ENCODE results near the gene CEND1. TPM values are rescaled to one million over a fixed set of nuclear protein-coding genes. Genes with fewer than 3 reads are reported as not detected.
A peak's percentile ranks its signal among the peaks of the same experiment; 100 is the strongest.

CEND1 gene
- total and polyA plus RNA-seq, 2 of the 13 experiments (the other 11 are each of a cell fraction or from before 2014, with no cell fraction given) = not detected

DNA sequence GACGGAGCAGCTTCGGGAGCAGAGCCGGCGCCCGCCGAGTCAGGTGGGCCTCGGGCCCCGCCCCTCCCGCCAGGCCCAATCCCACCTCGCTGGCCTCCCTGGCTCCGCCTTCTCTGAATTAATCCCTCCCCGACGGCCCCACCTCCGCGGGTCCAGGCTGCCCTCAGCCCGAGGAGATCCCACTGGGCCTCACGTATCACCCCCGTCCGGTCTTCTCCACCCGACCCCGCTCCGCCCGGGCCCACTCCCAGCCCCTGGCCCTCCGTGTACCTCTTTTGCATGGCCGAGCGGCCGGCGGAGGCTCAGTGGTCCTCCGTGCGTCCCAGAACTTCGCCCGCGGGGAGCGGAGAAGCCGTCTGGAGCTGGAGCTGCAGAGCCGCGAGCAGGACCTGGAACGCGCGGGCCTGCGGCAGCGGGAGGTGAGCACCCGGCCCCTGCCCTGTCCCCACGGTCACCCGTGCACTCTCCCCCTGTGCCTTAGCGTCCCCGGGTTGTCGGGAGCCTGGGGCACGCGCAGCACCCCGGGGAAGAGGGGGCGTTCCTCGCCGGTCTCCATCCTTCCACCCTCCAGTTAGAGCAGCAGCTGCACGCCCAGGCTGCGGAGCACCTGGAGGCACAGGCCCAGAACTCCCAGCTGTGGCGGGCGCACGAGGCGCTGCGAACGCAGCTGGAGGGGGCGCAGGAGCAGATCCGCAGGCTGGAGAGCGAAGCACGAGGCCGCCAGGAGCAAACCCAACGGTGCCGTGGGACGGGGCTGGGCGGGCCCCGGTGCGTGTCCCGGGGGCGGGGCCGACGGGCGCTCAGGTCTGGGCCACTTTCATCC is 40.6 kb upstream of the CEND1 start (continued):
- TF ChIP-seq, protein P1, sequence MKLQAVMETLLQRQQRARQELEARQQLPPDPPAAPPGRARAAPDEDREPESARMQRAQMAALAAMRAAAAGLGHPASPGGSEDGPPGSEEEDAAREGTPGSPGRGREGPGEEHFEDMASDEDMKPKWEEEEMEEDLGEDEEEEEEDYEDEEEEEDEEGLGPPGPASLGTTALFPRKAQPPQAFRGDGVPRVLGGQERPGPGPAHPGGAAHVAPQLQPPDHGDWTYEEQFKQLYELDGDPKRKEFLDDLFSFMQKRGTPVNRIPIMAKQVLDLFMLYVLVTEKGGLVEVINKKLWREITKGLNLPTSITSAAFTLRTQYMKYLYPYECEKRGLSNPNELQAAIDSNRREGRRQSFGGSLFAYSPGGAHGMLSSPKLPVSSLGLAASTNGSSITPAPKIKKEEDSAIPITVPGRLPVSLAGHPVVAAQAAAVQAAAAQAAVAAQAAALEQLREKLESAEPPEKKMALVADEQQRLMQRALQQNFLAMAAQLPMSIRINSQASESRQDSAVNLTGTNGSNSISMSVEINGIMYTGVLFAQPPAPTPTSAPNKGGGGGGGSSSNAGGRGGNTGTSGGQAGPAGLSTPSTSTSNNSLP (IDR thresholded peaks at IDR 0.05; ENCODE audit: low read depth, low read length) = no peak
- TF ChIP-seq HNRNPLL (IDR thresholded peaks at IDR 0.05; ENCODE audit: low read depth, low read length, poor library complexity, severe bottlenecking) = peak; percentile 86
- TF ChIP-seq, protein P2, sequence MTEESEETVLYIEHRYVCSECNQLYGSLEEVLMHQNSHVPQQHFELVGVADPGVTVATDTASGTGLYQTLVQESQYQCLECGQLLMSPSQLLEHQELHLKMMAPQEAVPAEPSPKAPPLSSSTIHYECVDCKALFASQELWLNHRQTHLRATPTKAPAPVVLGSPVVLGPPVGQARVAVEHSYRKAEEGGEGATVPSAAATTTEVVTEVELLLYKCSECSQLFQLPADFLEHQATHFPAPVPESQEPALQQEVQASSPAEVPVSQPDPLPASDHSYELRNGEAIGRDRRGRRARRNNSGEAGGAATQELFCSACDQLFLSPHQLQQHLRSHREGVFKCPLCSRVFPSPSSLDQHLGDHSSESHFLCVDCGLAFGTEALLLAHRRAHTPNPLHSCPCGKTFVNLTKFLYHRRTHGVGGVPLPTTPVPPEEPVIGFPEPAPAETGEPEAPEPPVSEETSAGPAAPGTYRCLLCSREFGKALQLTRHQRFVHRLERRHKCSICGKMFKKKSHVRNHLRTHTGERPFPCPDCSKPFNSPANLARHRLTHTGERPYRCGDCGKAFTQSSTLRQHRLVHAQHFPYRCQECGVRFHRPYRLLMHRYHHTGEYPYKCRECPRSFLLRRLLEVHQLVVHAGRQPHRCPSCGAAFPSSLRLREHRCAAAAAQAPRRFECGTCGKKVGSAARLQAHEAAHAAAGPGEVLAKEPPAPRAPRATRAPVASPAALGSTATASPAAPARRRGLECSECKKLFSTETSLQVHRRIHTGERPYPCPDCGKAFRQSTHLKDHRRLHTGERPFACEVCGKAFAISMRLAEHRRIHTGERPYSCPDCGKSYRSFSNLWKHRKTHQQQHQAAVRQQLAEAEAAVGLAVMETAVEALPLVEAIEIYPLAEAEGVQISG (CRISPR knock-in tag; IDR thresholded peaks at IDR 0.05) = peak; percentile 31; the same call in 1 of the 2 replicates
- TF ChIP-seq ZNF335 (CRISPR knock-in tag; IDR thresholded peaks at IDR 0.05) = no peak
- TF ChIP-seq ZNF816 (CRISPR knock-in tag; IDR thresholded peaks at IDR 0.05; ENCODE audit: borderline replicate concordance) = no peak
- no peak for TF ChIP-seq ZNF674 (CRISPR knock-in tag; IDR thresholded peaks at IDR 0.05; ENCODE audit: low read depth)
- no peak for TF ChIP-seq MAFK (conservative IDR thresholded peaks at IDR 0.05 in 1 of 2, IDR thresholded peaks at IDR 0.05 in 1 of 2; ENCODE audit: low read length in 2 of 2)
- no peak for TF ChIP-seq U2AF1 (optimal IDR thresholded peaks at IDR 0.05; ENCODE audit: low read depth, low read length)
- no peak for TF ChIP-seq ZNF207 (IDR thresholded peaks at IDR 0.05; ENCODE audit: borderline replicate concordance)
- no peak for TF ChIP-seq ELF1 (CRISPR knock-in tag; IDR thresholded peaks at IDR 0.05)
- TF ChIP-seq ZNF318 (CRISPR knock-in tag; IDR thresholded peaks at IDR 0.05) = no peak

Data from HepG2 (cell line).